ENCODE results near the gene IGSF23.
A peak's percentile ranks its signal among the peaks of the same experiment; 100 is the strongest.

Gene IGSF23

GRCh38 chr19:44644402-44645016 is 31.1 kb downstream of the IGSF23 start:
- TF ChIP-seq ZFX (IDR thresholded peaks at IDR 0.05; ENCODE audit: borderline replicate concordance) = no peak
- TF ChIP-seq, protein P1, sequence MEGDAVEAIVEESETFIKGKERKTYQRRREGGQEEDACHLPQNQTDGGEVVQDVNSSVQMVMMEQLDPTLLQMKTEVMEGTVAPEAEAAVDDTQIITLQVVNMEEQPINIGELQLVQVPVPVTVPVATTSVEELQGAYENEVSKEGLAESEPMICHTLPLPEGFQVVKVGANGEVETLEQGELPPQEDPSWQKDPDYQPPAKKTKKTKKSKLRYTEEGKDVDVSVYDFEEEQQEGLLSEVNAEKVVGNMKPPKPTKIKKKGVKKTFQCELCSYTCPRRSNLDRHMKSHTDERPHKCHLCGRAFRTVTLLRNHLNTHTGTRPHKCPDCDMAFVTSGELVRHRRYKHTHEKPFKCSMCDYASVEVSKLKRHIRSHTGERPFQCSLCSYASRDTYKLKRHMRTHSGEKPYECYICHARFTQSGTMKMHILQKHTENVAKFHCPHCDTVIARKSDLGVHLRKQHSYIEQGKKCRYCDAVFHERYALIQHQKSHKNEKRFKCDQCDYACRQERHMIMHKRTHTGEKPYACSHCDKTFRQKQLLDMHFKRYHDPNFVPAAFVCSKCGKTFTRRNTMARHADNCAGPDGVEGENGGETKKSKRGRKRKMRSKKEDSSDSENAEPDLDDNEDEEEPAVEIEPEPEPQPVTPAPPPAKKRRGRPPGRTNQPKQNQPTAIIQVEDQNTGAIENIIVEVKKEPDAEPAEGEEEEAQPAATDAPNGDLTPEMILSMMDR (IDR thresholded peaks at IDR 0.05) = no peak
- H3K27ac ChIP-seq = peak overlapping the region; percentile 86

- TF ChIP-seq ZFX (IDR thresholded peaks at IDR 0.05; ENCODE audit: borderline replicate concordance) = no peak
- TF ChIP-seq, protein P1 (IDR thresholded peaks at IDR 0.05) = no peak
- H3K27ac ChIP-seq = no peak overlapping the region
Observed at GRCh38 chr19:44645407-44646048, 32.2 kb downstream of the IGSF23 start.

- no peak overlapping the region for H3K27ac ChIP-seq
- TF ChIP-seq, protein P1 (IDR thresholded peaks at IDR 0.05) = no peak
- TF ChIP-seq ZFX (IDR thresholded peaks at IDR 0.05; ENCODE audit: borderline replicate concordance) = no peak
Observed at GRCh38 chr19:44646049-44646416, 32.7 kb downstream of the IGSF23 start.

DNA sequence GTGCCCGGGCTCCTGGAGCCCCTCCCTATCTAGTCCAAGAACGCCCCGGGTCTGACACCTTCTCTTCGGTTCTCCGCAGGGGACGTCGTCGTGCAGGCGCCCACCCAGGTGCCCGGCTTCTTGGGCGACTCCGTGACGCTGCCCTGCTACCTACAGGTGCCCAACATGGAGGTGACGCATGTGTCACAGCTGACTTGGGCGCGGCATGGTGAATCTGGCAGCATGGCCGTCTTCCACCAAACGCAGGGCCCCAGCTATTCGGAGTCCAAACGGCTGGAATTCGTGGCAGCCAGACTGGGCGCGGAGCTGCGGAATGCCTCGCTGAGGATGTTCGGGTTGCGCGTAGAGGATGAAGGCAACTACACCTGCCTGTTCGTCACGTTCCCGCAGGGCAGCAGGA is 33.8 kb downstream of the IGSF23 start:
- H3K27ac ChIP-seq = no peak overlapping the region
- no peak for TF ChIP-seq ZFX (IDR thresholded peaks at IDR 0.05; ENCODE audit: borderline replicate concordance)
- TF ChIP-seq, protein P1 (IDR thresholded peaks at IDR 0.05) = no peak

DNA sequence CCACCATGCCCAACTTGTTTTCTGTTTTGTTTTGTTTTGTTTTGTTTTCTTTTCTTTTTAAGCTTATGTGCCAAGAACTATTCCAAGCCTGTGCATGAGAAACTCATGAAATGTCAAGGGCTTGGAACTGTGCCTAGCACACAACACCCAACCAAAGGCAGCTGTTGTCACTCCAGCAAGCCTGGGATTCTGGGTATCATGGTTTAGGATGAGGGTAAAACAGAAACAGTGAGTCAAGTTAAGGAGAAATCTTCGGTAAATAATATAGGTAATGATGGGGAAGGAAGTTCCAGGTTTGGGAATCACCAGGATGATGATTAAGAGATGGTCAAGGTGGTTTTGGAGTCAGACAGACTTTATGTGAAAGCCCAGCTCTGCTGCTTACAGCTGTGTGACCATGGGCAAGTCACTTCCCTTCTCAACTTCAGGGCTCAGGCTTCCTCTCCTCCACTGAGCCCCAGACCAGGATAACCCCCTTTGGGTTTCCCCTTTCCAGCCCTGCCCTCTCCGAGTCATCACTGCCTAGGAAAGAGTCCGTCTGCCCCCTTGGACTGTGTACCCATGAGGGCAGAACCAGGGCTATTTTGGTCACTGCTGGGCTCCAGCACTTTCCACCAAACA is 35.4 kb downstream of the IGSF23 start:
- TF ChIP-seq, protein P1 (IDR thresholded peaks at IDR 0.05) = no peak
- TF ChIP-seq ZFX (IDR thresholded peaks at IDR 0.05; ENCODE audit: borderline replicate concordance) = no peak
- H3K27ac ChIP-seq = no peak overlapping the region

- H3K27ac ChIP-seq = no peak overlapping the region
- no peak for TF ChIP-seq ZFX (IDR thresholded peaks at IDR 0.05; ENCODE audit: borderline replicate concordance)
- TF ChIP-seq, protein P1 (IDR thresholded peaks at IDR 0.05) = no peak
Observed at GRCh38 chr19:44649578-44650145, 36.3 kb downstream of the IGSF23 start.

DNA sequence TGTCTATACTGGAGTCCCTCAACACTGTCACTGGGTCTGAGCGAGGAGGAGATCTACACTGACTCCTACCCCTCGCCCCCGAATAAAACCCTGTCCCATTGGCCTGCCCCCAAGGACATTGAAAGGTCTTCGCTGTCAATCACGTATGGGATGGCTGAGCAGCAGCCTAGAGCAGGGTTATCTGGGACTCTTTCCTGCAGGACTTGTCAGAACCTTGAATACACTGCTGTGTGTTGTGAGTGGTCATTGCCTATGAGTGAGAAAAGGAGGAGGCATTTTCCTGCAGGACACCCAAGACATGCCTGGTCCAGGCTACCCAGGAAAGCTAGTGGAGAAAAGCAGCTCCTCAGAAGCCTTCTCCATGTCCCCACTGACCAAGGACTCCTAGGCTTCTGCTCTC is 40.0 kb downstream of the IGSF23 start:
- H3K27ac ChIP-seq = no peak overlapping the region
- TF ChIP-seq, protein P1 (IDR thresholded peaks at IDR 0.05) = no peak
- TF ChIP-seq ZFX (IDR thresholded peaks at IDR 0.05; ENCODE audit: borderline replicate concordance) = no peak
